Suprapubic skin (tissue), 4 donors: ENCODE results near the gene BPIFA3. TPM values are rescaled to one million over a fixed set of nuclear protein-coding genes. Genes with fewer than 3 reads are reported as not detected.

Experiments used
- DNase-seq, 2 donors: peaks; one replicate each; pipeline ENCODE4 v3.0.0-alpha.2; 2019; ENCODE audit warnings: low spot score in 2 of 2
- H3K27ac ChIP-seq: fragments of 200-600 bp; sonication (generic); one replicate; pipeline ENCODE4 v1.5.1; 2019
- H3K27me3 ChIP-seq: fragments of 200-600 bp; sonication (generic); one replicate; pipeline ENCODE4 v1.5.1; 2019
- H3K36me3 ChIP-seq: fragments of 200-600 bp; sonication (generic); one replicate; pipeline ENCODE4 v1.5.1; 2019
- H3K4me1 ChIP-seq: fragments of 200-600 bp; sonication (generic); one replicate; pipeline ENCODE4 v1.5.1; 2019
- H3K4me3 ChIP-seq: fragments of 200-600 bp; sonication (generic); one replicate; pipeline ENCODE4 v1.5.1; 2019; ENCODE audit warnings: mild to moderate bottlenecking
- H3K9me3 ChIP-seq: fragments of 200-600 bp; sonication (generic); one replicate; pipeline ENCODE4 v1.5.1; 2019
- CTCF ChIP-seq, 2 donors: fragments of 200-600 bp in 1 of 2; fragments of 450-650 bp in 1 of 2; sonication (generic) in 1 of 2; IDR thresholded peaks; one replicate each; pipeline ENCODE4 v1.5.1; 2016 to 2019; ENCODE audit warnings: antibody characterized with exemption in 2 of 2, mild to moderate bottlenecking in 1 of 2, moderate library complexity in 1 of 2
- EP300 ChIP-seq: sonication (generic); formaldehyde crosslinking; IDR thresholded peaks from one replicate; pipeline ENCODE4 v1.6.1; 2017; ENCODE audit warnings: antibody characterized with exemption
- POLR2A ChIP-seq, 2 donors: fragments of 450-650 bp; IDR thresholded peaks; one replicate each; pipeline ENCODE4 v1.6.1; 2017; ENCODE audit warnings: antibody characterized with exemption in 2 of 2, mild to moderate bottlenecking in 2 of 2, moderate library complexity in 2 of 2
- POLR2AphosphoS5 ChIP-seq, 3 donors: sonication (generic); formaldehyde crosslinking; IDR thresholded peaks; one replicate each; pipeline ENCODE4 v1.6.1; 2017; ENCODE audit warnings: antibody characterized with exemption in 3 of 3
- WGBS: methylation state at CpG from one replicate; pipeline ENCODE4 v1.1.5; 2018; 5-methylcytosine and 5-hydroxymethylcytosine counted together
- total RNA-seq, 4 donors: library from RNA; depleted of rRNA; stranded (reverse); fragments of >200 nt; gene quantifications; one replicate each; pipeline ENCODE4 v1.1.0, GENCODE V29; 2016

The BPIFA3 gene
- total RNA-seq, 4 donors from 2014 or later = not detected

- peaks cover 46% of the 10 kb centered on the region for H3K27me3 ChIP-seq
- H3K4me1 ChIP-seq = no peaks in the 10 kb centered on the region
- TF ChIP-seq EP300 = no peak
- no peak for TF ChIP-seq CTCF (IDR thresholded peaks at IDR 0.05)
- no peak for TF ChIP-seq POLR2A (IDR thresholded peaks at IDR 0.05)
- TF ChIP-seq POLR2AphosphoS5 (IDR thresholded peaks at IDR 0.05) = no peak
- no peaks in the 10 kb centered on the region for H3K9me3 ChIP-seq
- no peaks in the 10 kb centered on the region for H3K36me3 ChIP-seq
- H3K4me3 ChIP-seq = no peak overlapping the region
- 34% methylated on average over 2 of the region's 2 CpGs for WGBS
- DNase-seq = no peak
- no peak overlapping the region for H3K27ac ChIP-seq
These were observed 15.4 kb downstream of the BPIFA3 start for GRCh38 chr20:33232486-33233072.

GRCh38 chr20:33233129-33233774 lies 16.1 kb downstream of the BPIFA3 start:
- peaks cover 46% of the 10 kb centered on the region for H3K27me3 ChIP-seq
- 22% methylated on average over 5 of the region's 5 CpGs for WGBS
- H3K27ac ChIP-seq = no peak overlapping the region

GRCh38 chr20:33234050-33234449 lies 16.9 kb downstream of the BPIFA3 start:
- H3K9me3 ChIP-seq = no peaks in the 10 kb centered on the region
- no peaks in the 10 kb centered on the region for H3K4me1 ChIP-seq
- H3K36me3 ChIP-seq = no peaks in the 10 kb centered on the region
- peaks cover 43% of the 10 kb centered on the region for H3K27me3 ChIP-seq
- WGBS = 85% methylated on average over 2 of the region's 2 CpGs
- H3K27ac ChIP-seq = no peak overlapping the region
- no peak for TF ChIP-seq CTCF (IDR thresholded peaks at IDR 0.05)
- no peak for DNase-seq
- no peak overlapping the region for H3K4me3 ChIP-seq

More at GRCh38 chr20:33233129-33233774, 16.1 kb downstream of the BPIFA3 start:
- H3K4me1 ChIP-seq = no peaks in the 10 kb centered on the region
- H3K9me3 ChIP-seq = no peaks in the 10 kb centered on the region
- no peaks in the 10 kb centered on the region for H3K36me3 ChIP-seq
- DNase-seq = no peak
- no peak for TF ChIP-seq POLR2AphosphoS5 (IDR thresholded peaks at IDR 0.05)
- TF ChIP-seq EP300 = no peak
- no peak for TF ChIP-seq CTCF (IDR thresholded peaks at IDR 0.05)
- TF ChIP-seq POLR2A (IDR thresholded peaks at IDR 0.05) = no peak
- no peak overlapping the region for H3K4me3 ChIP-seq

GRCh38 chr20:33235696-33236095 lies 18.5 kb downstream of the BPIFA3 start, which contains the start of gene BPIFA1:
Gene BPIFA1, plus strand, starts transcription at chr20:33235996. Its CDS starts 1,716 bp downstream, at chr20:33237712.
- Histone ChIP-seq H3K4me3 (no peak within 1 kb of the TSS), H3K36me3 (no peaks in the 10 kb centered on the region), H3K4me1 (no peaks in the 10 kb centered on the region), H3K9me3 (no peaks in the 10 kb centered on the region), H3K27me3 (peaks cover 46% of the 10 kb centered on the region), H3K27ac (no peak within 1 kb of the TSS)
- no peak for DNase-seq
- no peak for TF ChIP-seq POLR2AphosphoS5 (IDR thresholded peaks at IDR 0.05)
- no peak for TF ChIP-seq CTCF (IDR thresholded peaks at IDR 0.05)
- TF ChIP-seq POLR2A (IDR thresholded peaks at IDR 0.05) = no peak
- no peak for TF ChIP-seq EP300
- WGBS = 69% methylated on average over 5 of the region's 5 CpGs

- no peak overlapping the region for H3K27ac ChIP-seq
- peaks cover 45% of the 10 kb centered on the region for H3K27me3 ChIP-seq
- TF ChIP-seq EP300 = no peak
- no peak for TF ChIP-seq POLR2AphosphoS5 (IDR thresholded peaks at IDR 0.05)
- TF ChIP-seq CTCF (IDR thresholded peaks at IDR 0.05) = no peak
- TF ChIP-seq POLR2A (IDR thresholded peaks at IDR 0.05) = no peak
- no peak overlapping the region for H3K4me3 ChIP-seq
- H3K9me3 ChIP-seq = no peaks in the 10 kb centered on the region
- H3K36me3 ChIP-seq = no peaks in the 10 kb centered on the region
- no CpG with 5 or more reads among the region's 1 CpG for WGBS
- no peaks in the 10 kb centered on the region for H3K4me1 ChIP-seq
- no peak for DNase-seq
These were observed 19.2 kb downstream of the BPIFA3 start for GRCh38 chr20:33236351-33236750.
